Liver (tissue), 9 donors: ENCODE measurements around the gene AMOTL1. TPM values are rescaled to one million over a fixed set of nuclear protein-coding genes. Genes with fewer than 3 reads are reported as not detected.
"Not testable (repeated sequence)": the region's sequence is repeated elsewhere in the genome, so short reads cannot be mapped to it uniquely, and the experiment has no call there.

Experiments used
- DNase-seq: peaks from one replicate; pipeline ENCODE4 v3.0.0-alpha.2; 2017; ENCODE audit warnings: low spot score
- H3K27ac ChIP-seq, 2 donors: one replicate each; pipeline ENCODE4 v1.7.0; 2013; ENCODE audit warnings: inconsistent platforms in 2 of 2, low read length in 2 of 2, control low read depth in 1 of 2, low read depth in 1 of 2, mild to moderate bottlenecking in 1 of 2
- H3K27me3 ChIP-seq, 4 donors: one replicate each; pipeline versions ENCODE4 v1.6.1 to v1.7.0; 2013; ENCODE audit warnings: low read length in 3 of 4, inconsistent platforms in 1 of 4, mild to moderate bottlenecking in 1 of 4, moderate library complexity in 1 of 4; ENCODE audit not compliant: control insufficient read depth in 4 of 4, insufficient read depth in 4 of 4
- H3K36me3 ChIP-seq, 4 donors: one replicate each; pipeline versions ENCODE4 v1.6.1 to v1.7.0; 2013; ENCODE audit warnings: low read length in 3 of 4, mild to moderate bottlenecking in 3 of 4, low read depth in 1 of 4, moderate library complexity in 1 of 4; ENCODE audit not compliant: control insufficient read depth in 4 of 4, insufficient read depth in 3 of 4
- H3K4me1 ChIP-seq, 4 donors: one replicate each; pipeline versions ENCODE4 v1.6.1 to v1.7.0; 2013; ENCODE audit warnings: low read length in 3 of 4, mild to moderate bottlenecking in 3 of 4, moderate library complexity in 1 of 4; ENCODE audit not compliant: control insufficient read depth in 4 of 4, insufficient read depth in 4 of 4
- H3K4me3 ChIP-seq, 3 donors: one replicate each; pipeline versions ENCODE4 v1.6.1 to v1.7.0; 2013; ENCODE audit warnings: low read length in 3 of 3, control low read depth in 1 of 3, low read depth in 1 of 3, mild to moderate bottlenecking in 1 of 3
- H3K9ac ChIP-seq, 2 donors: one replicate each; pipeline ENCODE4 v1.7.0; 2013; ENCODE audit warnings: low read length in 2 of 2, mild to moderate bottlenecking in 2 of 2, moderate library complexity in 2 of 2, control low read depth in 1 of 2, low read depth in 1 of 2
- H3K9me3 ChIP-seq, 4 donors: one replicate each; pipeline versions ENCODE4 v1.6.1 to v1.7.0; 2013; ENCODE audit warnings: low read length in 3 of 4; ENCODE audit not compliant: control insufficient read depth in 4 of 4
- FOXA2 ChIP-seq: IDR thresholded peaks from 2 replicates; pipeline ENCODE4 v1.6.1; 2016; ENCODE audit warnings: antibody characterized with exemption
- HNF4A ChIP-seq, 2 donors: conservative IDR thresholded peaks; 2 replicates each; pipeline ENCODE4 v1.6.1; 2016; ENCODE audit warnings: antibody characterized with exemption in 2 of 2, mild to moderate bottlenecking in 2 of 2
- HNF4G ChIP-seq: IDR thresholded peaks from 2 replicates; pipeline ENCODE4 v1.6.1; 2016; ENCODE audit warnings: antibody characterized with exemption
- JUND ChIP-seq, 2 donors: IDR thresholded peaks; 2 replicates each; pipeline ENCODE4 v1.6.1; 2016; ENCODE audit warnings: antibody characterized with exemption in 2 of 2
- MAX ChIP-seq: IDR thresholded peaks from 2 replicates; pipeline ENCODE4 v1.6.1; 2016; ENCODE audit warnings: antibody characterized with exemption
- SP1 ChIP-seq: IDR thresholded peaks from 2 replicates; pipeline ENCODE4 v1.6.1; 2018; ENCODE audit warnings: antibody characterized with exemption, mild to moderate bottlenecking
- YY1 ChIP-seq: IDR thresholded peaks from 2 replicates; pipeline ENCODE4 v1.6.1; 2016; ENCODE audit warnings: antibody characterized with exemption, mild to moderate bottlenecking
- WGBS: extraction: QIAGEN DNeasy Blood & Tissue Kit; methylation state at CpG from one replicate; pipeline ENCODE4 v1.1.7; 2013; 5-methylcytosine and 5-hydroxymethylcytosine counted together
- polyA plus RNA-seq, 2 donors: library from polyadenylated mRNA; stranded (reverse) in 1 of 2; unstranded in 1 of 2; fragments of 200-250 nt in 1 of 2; fragments of >200 nt in 1 of 2; fragmentation: Nextera tagmentation in 1 of 2; extraction: Ambion mirVana in 1 of 2; gene quantifications; one replicate each; pipeline versions ENCODE4 v1.2.1 to v1.2.3, GENCODE V29; 2013 to 2015
- total RNA-seq, 2 donors: library from RNA; depleted of rRNA; stranded (reverse); fragments of >200 nt; gene quantifications; one replicate each; pipeline ENCODE4 v1.2.3, GENCODE V29; 2014
- TF ChIP-seq, protein P1 (sequence below): IDR thresholded peaks from 2 replicates; pipeline ENCODE4 v1.6.1; 2016; ENCODE audit warnings: antibody characterized with exemption
- TF ChIP-seq, protein P2 (sequence below): fragments of 150-350 bp; IDR thresholded peaks from 2 replicates; pipeline ENCODE4 v1.5.1; 2017; ENCODE audit warnings: improper control_type of control experiment, low read depth, low read length; ENCODE audit not compliant: missing input control
- donor health status: healthy.
- donor health status: healthy.
- donor health status: healthy.
- donor health status: healthy.
- donor health status: healthy.

The AMOTL1 gene
- total and polyA plus RNA-seq, 4 donors: 2.2 to 29.5 (median 7.2) TPM

GRCh38 chr11:94806419-94806818, 38.3 kb downstream of the AMOTL1 start:
- no peak overlapping the region for H3K27ac ChIP-seq
- 63% methylated on average over 4 of the region's 4 CpGs for WGBS

GRCh38 chr11:94809251-94809650, 41.1 kb downstream of the AMOTL1 start:
- Histone ChIP-seq H3K27me3 (no peaks in the 10 kb centered on the region), H3K9ac (no peak overlapping the region), H3K9me3 (no peaks in the 10 kb centered on the region), H3K36me3 (peaks cover 0 to 4% (median 3%) of the 10 kb centered on the region in 4 donors), H3K27ac (no peak overlapping the region), H3K4me1 (peaks cover 8 to 36% (median 31%) of the 10 kb centered on the region in 4 donors), H3K4me3 (no peak overlapping the region)
- no peak for TF ChIP-seq JUND (IDR thresholded peaks at IDR 0.05)
- TF ChIP-seq, protein P1, sequence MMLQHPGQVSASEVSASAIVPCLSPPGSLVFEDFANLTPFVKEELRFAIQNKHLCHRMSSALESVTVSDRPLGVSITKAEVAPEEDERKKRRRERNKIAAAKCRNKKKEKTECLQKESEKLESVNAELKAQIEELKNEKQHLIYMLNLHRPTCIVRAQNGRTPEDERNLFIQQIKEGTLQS: no peak
- no peak for TF ChIP-seq HNF4A (conservative IDR thresholded peaks at IDR 0.05)
- 92% methylated on average over 5 of the region's 5 CpGs for WGBS
- DNase-seq: no peak

More at GRCh38 chr11:94806419-94806818, 38.3 kb downstream of the AMOTL1 start:
- no peak overlapping the region for H3K4me3 ChIP-seq
- TF ChIP-seq MAX (no peak), HNF4G (no peak), YY1 (no peak), FOXA2 (no peak), SP1 (no peak)
- TF ChIP-seq, protein P2, sequence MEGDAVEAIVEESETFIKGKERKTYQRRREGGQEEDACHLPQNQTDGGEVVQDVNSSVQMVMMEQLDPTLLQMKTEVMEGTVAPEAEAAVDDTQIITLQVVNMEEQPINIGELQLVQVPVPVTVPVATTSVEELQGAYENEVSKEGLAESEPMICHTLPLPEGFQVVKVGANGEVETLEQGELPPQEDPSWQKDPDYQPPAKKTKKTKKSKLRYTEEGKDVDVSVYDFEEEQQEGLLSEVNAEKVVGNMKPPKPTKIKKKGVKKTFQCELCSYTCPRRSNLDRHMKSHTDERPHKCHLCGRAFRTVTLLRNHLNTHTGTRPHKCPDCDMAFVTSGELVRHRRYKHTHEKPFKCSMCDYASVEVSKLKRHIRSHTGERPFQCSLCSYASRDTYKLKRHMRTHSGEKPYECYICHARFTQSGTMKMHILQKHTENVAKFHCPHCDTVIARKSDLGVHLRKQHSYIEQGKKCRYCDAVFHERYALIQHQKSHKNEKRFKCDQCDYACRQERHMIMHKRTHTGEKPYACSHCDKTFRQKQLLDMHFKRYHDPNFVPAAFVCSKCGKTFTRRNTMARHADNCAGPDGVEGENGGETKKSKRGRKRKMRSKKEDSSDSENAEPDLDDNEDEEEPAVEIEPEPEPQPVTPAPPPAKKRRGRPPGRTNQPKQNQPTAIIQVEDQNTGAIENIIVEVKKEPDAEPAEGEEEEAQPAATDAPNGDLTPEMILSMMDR: no peak
- no peaks in the 10 kb centered on the region for H3K9me3 ChIP-seq
- no peak overlapping the region for H3K9ac ChIP-seq
- H3K36me3 ChIP-seq: peaks cover 3 to 11% (median 4%) of the 10 kb centered on the region in 4 donors
- DNase-seq: no peak
- H3K27me3 ChIP-seq: no peaks in the 10 kb centered on the region
- H3K4me1 ChIP-seq: peaks cover 14 to 48% (median 34%) of the 10 kb centered on the region in 4 donors

DNA sequence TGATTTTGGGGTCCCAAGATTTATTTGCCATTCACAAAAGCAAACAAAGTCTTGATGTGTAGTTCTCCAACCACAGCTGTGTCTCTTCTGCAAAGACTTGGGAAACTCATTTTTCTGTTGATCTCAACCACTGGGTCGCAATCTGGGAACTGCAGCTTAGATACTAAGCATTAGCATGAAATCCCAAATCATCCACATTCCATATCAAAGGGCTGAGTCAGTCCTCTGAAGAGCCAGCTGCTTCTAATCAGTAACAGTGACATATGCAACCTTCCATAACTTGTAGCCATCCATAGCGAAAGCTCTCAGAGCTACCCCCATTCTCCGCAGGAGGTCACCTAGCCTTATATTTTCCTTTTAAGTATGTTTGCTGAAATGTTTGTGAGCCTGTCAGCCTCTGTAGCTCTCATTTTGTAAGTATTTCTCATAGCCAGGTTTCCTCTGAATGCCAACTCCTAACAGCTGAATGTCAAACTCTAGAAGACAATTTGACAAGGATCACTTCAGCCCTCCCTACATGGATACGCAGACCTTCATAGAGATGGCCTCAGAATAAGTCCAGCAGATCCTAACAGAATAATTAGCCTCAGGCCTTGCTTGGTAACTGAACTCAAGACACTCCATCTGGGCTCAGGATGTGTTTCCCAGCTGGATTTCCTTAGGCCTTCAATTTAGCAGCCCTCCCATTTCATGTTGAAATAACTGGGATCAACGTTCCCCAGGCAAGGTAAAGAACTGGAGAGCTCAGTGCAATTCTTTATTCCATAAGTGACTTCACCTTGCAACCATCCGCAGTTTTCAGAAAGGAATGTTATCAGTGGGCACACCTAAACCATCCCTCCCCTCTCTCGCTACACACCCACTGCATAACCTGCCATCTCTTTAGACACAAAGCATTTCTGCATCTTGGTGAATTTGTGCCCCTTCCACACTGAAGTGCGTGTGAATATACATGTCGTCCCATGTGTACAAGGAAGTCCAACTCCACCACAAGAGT, 44.9 kb downstream of the AMOTL1 start:
- H3K4me3 ChIP-seq, H3K27me3 ChIP-seq, H3K36me3 ChIP-seq, H3K9ac ChIP-seq, H3K9me3 ChIP-seq, DNase-seq: not testable (repeated sequence)
- 93% methylated on average over 8 of the region's 9 CpGs for WGBS
- Histone ChIP-seq H3K4me1 (peaks cover 2 to 18% (median 16%) of the 10 kb centered on the region in 4 donors), H3K27ac (peak overlapping the region in 1 of 2 donors; percentile 56)
